Keratinocyte (primary cell): Measurements from ENCODE around the gene ZDHHC21. TPM values are rescaled to one million over a fixed set of nuclear protein-coding genes. Genes with fewer than 3 reads are reported as not detected.

ENCODE experiments used
- DNase-seq: peaks from one replicate; pipeline ENCODE4 v3.0.0-alpha.2; 2011; ENCODE audit warnings: low read depth, missing footprints, low spot score
- FAIRE-seq: peaks from 2 replicates; lab custom pipeline; 2011; peaks lifted over from hg19 to GRCh38; lab: Jason Lieb, UNC
- H2AFZ ChIP-seq: 2 replicates; pipeline ENCODE4 v1.6.0; 2012; ENCODE audit warnings: low read length, control low read depth, inconsistent platforms; ENCODE audit not compliant: control insufficient read depth
- H3K27ac ChIP-seq: 2 replicates; pipeline ENCODE4 v1.5.1; 2011; ENCODE audit warnings: low read length; ENCODE audit not compliant: control insufficient read depth, insufficient read depth
- H3K27me3 ChIP-seq: 3 replicates; pipeline ENCODE4 v1.6.0; 2011; ENCODE audit warnings: low read length; ENCODE audit not compliant: control insufficient read depth, insufficient read depth; ENCODE audit errors: extremely low read depth
- H3K36me3 ChIP-seq, 2 experiments: 2 replicates in 1 of 2; 3 replicates in 1 of 2; pipeline ENCODE4 v1.5.1; 2011; ENCODE audit warnings: low read length in 2 of 2, mild to moderate bottlenecking in 1 of 2; ENCODE audit not compliant: control insufficient read depth in 2 of 2, insufficient read depth in 2 of 2; ENCODE audit errors: extremely low read depth in 1 of 2
- H3K4me1 ChIP-seq: 3 replicates; pipeline ENCODE4 v1.5.1; 2011; ENCODE audit warnings: low read length; ENCODE audit not compliant: control insufficient read depth, insufficient read depth; ENCODE audit errors: extremely low read depth
- H3K4me2 ChIP-seq: 3 replicates; pipeline ENCODE4 v1.6.0; 2011; ENCODE audit warnings: low read depth, low read length; ENCODE audit not compliant: control insufficient read depth, insufficient read depth; ENCODE audit errors: extremely low read depth
- H3K4me3 ChIP-seq, 3 experiments: fragments of 200-600 bp in 1 of 3; sonication (generic) in 1 of 3; 2 replicates in 2 of 3; 3 replicates in 1 of 3; pipeline ENCODE4 v1.5.1; 2011 to 2016; ENCODE audit warnings: low read length in 3 of 3, mild to moderate bottlenecking in 3 of 3, control low read depth in 2 of 3, inconsistent platforms in 1 of 3, low read depth in 1 of 3, mixed read lengths in 1 of 3, mixed run types in 1 of 3, moderate library complexity in 1 of 3; ENCODE audit not compliant: control insufficient read depth in 2 of 3, insufficient read depth in 2 of 3; ENCODE audit errors: extremely low read depth in 1 of 3
- H3K79me2 ChIP-seq: 2 replicates; pipeline ENCODE4 v1.6.0; 2012; ENCODE audit warnings: low read length; ENCODE audit not compliant: control insufficient read depth, insufficient read depth
- H3K9ac ChIP-seq: 3 replicates; pipeline ENCODE4 v1.6.0; 2011; ENCODE audit warnings: low read length; ENCODE audit not compliant: control insufficient read depth, insufficient read depth; ENCODE audit errors: extremely low read depth
- H3K9me1 ChIP-seq: 3 replicates; pipeline ENCODE4 v1.6.0; 2011; ENCODE audit warnings: low read length; ENCODE audit not compliant: control insufficient read depth, insufficient read depth; ENCODE audit errors: extremely low read depth
- H3K9me3 ChIP-seq: 2 replicates; pipeline ENCODE4 v1.5.1; 2012; ENCODE audit warnings: low read depth, low read length; ENCODE audit not compliant: control insufficient read depth
- H4K20me1 ChIP-seq: 3 replicates; pipeline ENCODE4 v1.6.0; 2011; ENCODE audit warnings: low read length; ENCODE audit not compliant: control insufficient read depth, insufficient read depth; ENCODE audit errors: extremely low read depth
- CTCF ChIP-seq, 3 experiments: IDR thresholded peaks in 1 of 3; conservative IDR thresholded peaks in 1 of 3; optimal IDR thresholded peaks in 1 of 3; 2 replicates in 2 of 3; 3 replicates in 1 of 3; pipeline versions ENCODE3 to v1.5.1; 2011; ENCODE audit warnings: low read length in 3 of 3, mild to moderate bottlenecking in 3 of 3, moderate library complexity in 2 of 3, control low read depth in 1 of 3, inconsistent platforms in 1 of 3; ENCODE audit not compliant: insufficient read depth in 2 of 3; ENCODE audit errors: extremely low read depth in 1 of 3
- EZH2 ChIP-seq: IDR thresholded peaks from one replicate; pipeline ENCODE4 v1.6.1; 2012; ENCODE audit warnings: inconsistent platforms, mild to moderate bottlenecking, low read length, moderate library complexity
- dilution Hi-C: fragments of 300-500 bp; cut with MboI; formaldehyde crosslinking; loops from one replicate; pipeline ENCODE4 v1.7.0; 2020; ENCODE audit warnings: low sequenced_read_pairs; ENCODE audit not compliant: extremely low pct_ligation_motif_present
- polyA plus RNA-seq, 5 experiments: library from polyadenylated mRNA; depleted of rRNA in 3 of 5; stranded (reverse) in 3 of 5; stranded (forward) in 1 of 5; unstranded in 1 of 5; fragments of >200 nt; gene quantifications; 1 replicate in 1 of 5; 2 replicates in 3 of 5; 3 replicates in 1 of 5; pipeline versions ENCODE4 v1.2.1 to v1.2.3, GENCODE V29; 2011 to 2012; ENCODE audit warnings: missing spikeins in 2 of 5, low read depth in 1 of 5, low replicate concordance in 1 of 5

Gene ZDHHC21
- polyA plus RNA-seq, 1 donor (not counting 4 experiments of a cell fraction or from before 2014, with no cell fraction given), result 4.2 TPM

- DNase-seq (no peak), FAIRE-seq (no peak)
- no peaks in the 10 kb centered on the region for H3K9me1 ChIP-seq
- no peak overlapping the region for H3K27ac ChIP-seq
- dilution Hi-C loops, result no loop called here
- H2AFZ ChIP-seq, result no peak overlapping the region
- no peak overlapping the region for H3K9ac ChIP-seq
- no peaks in the 10 kb centered on the region for H3K9me3 ChIP-seq
- no peaks in the 10 kb centered on the region for H3K36me3 ChIP-seq
- H3K27me3 ChIP-seq, result no peaks in the 10 kb centered on the region
- H3K4me3 ChIP-seq, result no peak overlapping the region
- no peaks in the 10 kb centered on the region for H4K20me1 ChIP-seq
- no peak overlapping the region for H3K4me2 ChIP-seq
- no peaks in the 10 kb centered on the region for H3K79me2 ChIP-seq
- no peak for TF ChIP-seq CTCF (optimal IDR thresholded peaks at IDR 0.05 in 1 of 3, IDR thresholded peaks at IDR 0.05 in 1 of 3, conservative IDR thresholded peaks at IDR 0.05 in 1 of 3; ENCODE audit: extremely low read depth in 1 of 3, insufficient read depth in 2 of 3, low read length in 3 of 3)
- no peak for TF ChIP-seq EZH2
- H3K4me1 ChIP-seq, result no peaks in the 10 kb centered on the region
Observed at GRCh38 chr9:14608540-14608939, 84.7 kb downstream of the ZDHHC21 start.

GRCh38 chr9:14597171-14597799, 95.9 kb downstream of the ZDHHC21 start:
- Histone ChIP-seq H3K4me1 (no peaks in the 10 kb centered on the region), H4K20me1 (no peaks in the 10 kb centered on the region), H3K4me3 (no peak overlapping the region), H3K9me3 (no peaks in the 10 kb centered on the region), H3K27me3 (no peaks in the 10 kb centered on the region), H3K4me2 (no peak overlapping the region), H3K36me3 (no peaks in the 10 kb centered on the region), H2AFZ (no peak overlapping the region), H3K27ac (no peak overlapping the region), H3K79me2 (no peaks in the 10 kb centered on the region), H3K9ac (no peak overlapping the region), H3K9me1 (no peaks in the 10 kb centered on the region)
- dilution Hi-C loops, result no loop called here
- DNase-seq, result no peak
- TF ChIP-seq EZH2 (no peak), CTCF (optimal IDR thresholded peaks at IDR 0.05 in 1 of 3, IDR thresholded peaks at IDR 0.05 in 1 of 3, conservative IDR thresholded peaks at IDR 0.05 in 1 of 3; ENCODE audit: extremely low read depth in 1 of 3, insufficient read depth in 2 of 3, low read length in 3 of 3) (no peak)
- no peak for FAIRE-seq
